OCI-LY1 (cell line): Measurements from ENCODE around the gene TMEM207.

Source experiments
- H2AFZ ChIP-seq: fragments of 200-600 bp; sonication (generic), shearing (Covaris generic); 2 replicates; pipeline ENCODE4 v1.6.0; 2014; ENCODE audit warnings: antibody characterized with exemption, mild to moderate bottlenecking, low read length
- H3F3A ChIP-seq: fragments of 200-600 bp; sonication (generic), shearing (Covaris generic); 2 replicates; pipeline ENCODE4 v1.6.0; 2014; ENCODE audit warnings: mild to moderate bottlenecking, antibody characterized with exemption, low read length, moderate library complexity; ENCODE audit not compliant: insufficient read depth
- H3K27ac ChIP-seq: fragments of 200-600 bp; sonication (generic); 2 replicates; pipeline ENCODE4 v1.5.1; 2014; ENCODE audit warnings: low read length, mixed run types, mild to moderate bottlenecking, low read depth; ENCODE audit not compliant: poor library complexity, severe bottlenecking
- H3K27me3 ChIP-seq: fragments of 200-600 bp; sonication (generic); 2 replicates; pipeline ENCODE4 v1.6.0; 2014; ENCODE audit warnings: antibody characterized with exemption, mild to moderate bottlenecking, low read length, moderate library complexity; ENCODE audit not compliant: insufficient read depth
- H3K36me3 ChIP-seq: fragments of 200-600 bp; sonication (generic); 2 replicates; pipeline ENCODE4 v1.6.1; 2014; ENCODE audit warnings: mild to moderate bottlenecking, antibody characterized with exemption, low read length, moderate library complexity, mixed read lengths; ENCODE audit not compliant: insufficient read depth
- H3K4me1 ChIP-seq: fragments of 200-600 bp; sonication (generic); 2 replicates; pipeline ENCODE4 v1.5.1; 2014; ENCODE audit warnings: mild to moderate bottlenecking, low read length, moderate library complexity; ENCODE audit not compliant: insufficient read depth, severe bottlenecking
- H3K4me2 ChIP-seq: fragments of 200-600 bp; sonication (generic), shearing (Covaris generic); 2 replicates; pipeline ENCODE4 v1.6.1; 2014; ENCODE audit warnings: low read length
- H3K4me3 ChIP-seq: fragments of 200-600 bp; sonication (generic); 2 replicates; pipeline ENCODE4 v1.5.1; 2014; ENCODE audit warnings: low read length, low read depth, mild to moderate bottlenecking, mixed read lengths; ENCODE audit not compliant: poor library complexity, severe bottlenecking
- H3K79me2 ChIP-seq: fragments of 200-600 bp; shearing (Covaris generic); 2 replicates; pipeline ENCODE4 v1.6.1; 2016; ENCODE audit warnings: mixed run types, low read length, mixed read lengths; ENCODE audit not compliant: insufficient read depth
- H3K9ac ChIP-seq: fragments of 200-600 bp; sonication (generic), shearing (Covaris generic); 2 replicates; pipeline ENCODE4 v1.6.1; 2014; ENCODE audit warnings: mild to moderate bottlenecking, low read length, mixed read lengths
- H3K9me2 ChIP-seq: fragments of 200-600 bp; sonication (generic), shearing (Covaris generic); 2 replicates; pipeline ENCODE4 v1.6.1; 2014; ENCODE audit warnings: low read depth, mild to moderate bottlenecking, low read length, mixed read lengths
- H3K9me3 ChIP-seq: fragments of 200-600 bp; shearing (Covaris generic); 2 replicates; pipeline ENCODE4 v1.6.1; 2014; ENCODE audit warnings: low read length, mixed read lengths
- H4K20me1 ChIP-seq: fragments of 200-600 bp; sonication (generic), shearing (Covaris generic); 2 replicates; pipeline ENCODE4 v1.6.0; 2016; ENCODE audit warnings: mild to moderate bottlenecking, low read length; ENCODE audit not compliant: insufficient read depth
- EZH2 ChIP-seq: fragments of 200-600 bp; sonication (generic), shearing (Covaris generic); IDR thresholded peaks from 2 replicates; pipeline ENCODE4 v1.8.0; 2017; ENCODE audit warnings: borderline replicate concordance, mixed run types, mild to moderate bottlenecking, antibody characterized with exemption, low read length, moderate library complexity, mixed read lengths
- TF ChIP-seq, protein P1 (sequence below): fragments of 200-600 bp; sonication (generic), shearing (Covaris generic); IDR thresholded peaks from 2 replicates; pipeline ENCODE4 v1.5.1; 2017; ENCODE audit warnings: mild to moderate bottlenecking, antibody characterized with exemption, low read length, moderate library complexity, mixed read lengths

The TMEM207 gene

DNA sequence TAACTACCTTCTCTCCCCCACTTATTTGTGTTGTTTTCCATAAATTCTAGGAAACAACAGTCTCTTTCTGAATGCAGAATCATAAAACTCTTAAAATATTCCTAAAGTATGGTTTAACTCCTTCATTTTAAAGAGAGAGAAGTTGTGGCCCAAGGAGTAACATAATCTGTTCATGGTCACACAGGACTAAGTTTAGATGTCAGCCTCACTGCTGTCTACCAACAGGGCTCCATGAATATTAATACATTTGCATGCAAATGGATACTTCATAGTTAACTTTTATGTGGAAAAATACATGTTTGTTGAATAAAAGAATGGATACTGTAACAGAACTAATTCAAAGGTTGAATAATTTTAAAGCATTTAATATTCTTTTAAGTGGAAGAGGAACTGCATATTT is 45.7 kb upstream of the TMEM207 start:
- H3K4me3 ChIP-seq = no peak overlapping the region
- TF ChIP-seq EZH2 = no peak
- TF ChIP-seq, protein P1, sequence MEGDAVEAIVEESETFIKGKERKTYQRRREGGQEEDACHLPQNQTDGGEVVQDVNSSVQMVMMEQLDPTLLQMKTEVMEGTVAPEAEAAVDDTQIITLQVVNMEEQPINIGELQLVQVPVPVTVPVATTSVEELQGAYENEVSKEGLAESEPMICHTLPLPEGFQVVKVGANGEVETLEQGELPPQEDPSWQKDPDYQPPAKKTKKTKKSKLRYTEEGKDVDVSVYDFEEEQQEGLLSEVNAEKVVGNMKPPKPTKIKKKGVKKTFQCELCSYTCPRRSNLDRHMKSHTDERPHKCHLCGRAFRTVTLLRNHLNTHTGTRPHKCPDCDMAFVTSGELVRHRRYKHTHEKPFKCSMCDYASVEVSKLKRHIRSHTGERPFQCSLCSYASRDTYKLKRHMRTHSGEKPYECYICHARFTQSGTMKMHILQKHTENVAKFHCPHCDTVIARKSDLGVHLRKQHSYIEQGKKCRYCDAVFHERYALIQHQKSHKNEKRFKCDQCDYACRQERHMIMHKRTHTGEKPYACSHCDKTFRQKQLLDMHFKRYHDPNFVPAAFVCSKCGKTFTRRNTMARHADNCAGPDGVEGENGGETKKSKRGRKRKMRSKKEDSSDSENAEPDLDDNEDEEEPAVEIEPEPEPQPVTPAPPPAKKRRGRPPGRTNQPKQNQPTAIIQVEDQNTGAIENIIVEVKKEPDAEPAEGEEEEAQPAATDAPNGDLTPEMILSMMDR = no peak
- H3F3A ChIP-seq = no peaks in the 10 kb centered on the region
- H3K27ac ChIP-seq = no peak overlapping the region
- H3K4me2 ChIP-seq = no peak overlapping the region
- no peaks in the 10 kb centered on the region for H4K20me1 ChIP-seq
- no peaks in the 10 kb centered on the region for H3K4me1 ChIP-seq
- H3K9me3 ChIP-seq = no peaks in the 10 kb centered on the region
- no peaks in the 10 kb centered on the region for H3K27me3 ChIP-seq
- no peak overlapping the region for H3K9ac ChIP-seq
- H2AFZ ChIP-seq = no peak overlapping the region
- no peaks in the 10 kb centered on the region; the same call in 1 of the 2 replicates for H3K9me2 ChIP-seq
- no peaks in the 10 kb centered on the region for H3K79me2 ChIP-seq
- no peaks in the 10 kb centered on the region for H3K36me3 ChIP-seq

DNA sequence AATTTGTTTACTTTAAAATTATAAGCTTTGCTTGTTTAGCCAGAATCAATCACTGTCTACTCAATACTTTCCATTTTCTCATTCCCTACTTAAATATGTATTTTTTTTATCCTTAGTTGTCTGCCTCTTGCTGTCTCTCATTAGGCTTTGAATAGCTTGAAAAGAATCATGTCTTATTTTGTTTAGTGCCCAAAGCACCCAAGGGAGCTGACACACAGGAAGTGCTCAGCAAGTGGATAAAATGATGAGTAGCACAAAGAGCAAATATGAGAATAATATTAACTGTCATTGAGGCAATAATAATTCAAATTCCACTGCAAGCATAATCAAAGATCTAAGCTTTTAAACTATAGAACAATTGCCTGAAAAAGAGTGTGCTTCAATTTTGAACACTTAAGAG is 45.2 kb upstream of the TMEM207 start:
- no peak overlapping the region for H3K9ac ChIP-seq
- no peaks in the 10 kb centered on the region for H3K79me2 ChIP-seq
- no peak overlapping the region for H3K4me3 ChIP-seq
- no peaks in the 10 kb centered on the region; the same call in 1 of the 2 replicates for H3K9me2 ChIP-seq
- no peaks in the 10 kb centered on the region for H3K4me1 ChIP-seq
- no peaks in the 10 kb centered on the region for H3F3A ChIP-seq
- H3K36me3 ChIP-seq = no peaks in the 10 kb centered on the region
- no peak overlapping the region for H2AFZ ChIP-seq
- no peak overlapping the region for H3K4me2 ChIP-seq
- H3K27ac ChIP-seq = no peak overlapping the region
- no peaks in the 10 kb centered on the region for H4K20me1 ChIP-seq
- H3K27me3 ChIP-seq = no peaks in the 10 kb centered on the region
- TF ChIP-seq, protein P1 = no peak
- TF ChIP-seq EZH2 = no peak
- no peaks in the 10 kb centered on the region for H3K9me3 ChIP-seq

DNA sequence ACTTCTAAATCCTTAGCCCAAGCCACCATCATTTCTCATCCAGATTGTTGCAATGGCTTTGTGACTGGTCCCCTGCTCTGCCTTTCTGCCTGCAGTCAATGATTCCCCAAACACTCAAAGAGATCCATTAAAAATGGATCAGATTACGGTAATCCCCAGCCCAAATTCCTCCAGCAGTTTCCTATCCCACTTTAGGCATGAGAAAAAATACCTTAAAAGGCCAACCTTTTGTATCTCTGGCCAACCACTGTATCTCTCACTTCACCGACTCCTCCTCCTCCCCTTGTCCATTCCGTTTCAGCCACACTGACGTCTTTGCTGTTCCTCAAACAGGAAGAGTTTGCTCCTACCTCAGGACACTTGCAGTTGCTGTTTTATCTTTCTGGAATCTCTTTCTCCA is 43.3 kb upstream of the TMEM207 start:
- Histone ChIP-seq H3K4me1 (no peaks in the 10 kb centered on the region), H2AFZ (no peak overlapping the region), H3K4me2 (no peak overlapping the region), H3K4me3 (no peak overlapping the region), H3K9me3 (no peaks in the 10 kb centered on the region), H3K9me2 (no peaks in the 10 kb centered on the region; the same call in 1 of the 2 replicates), H3K36me3 (no peaks in the 10 kb centered on the region), H3K79me2 (no peaks in the 10 kb centered on the region), H3K27me3 (no peaks in the 10 kb centered on the region), H4K20me1 (no peaks in the 10 kb centered on the region), H3K9ac (no peak overlapping the region), H3F3A (no peaks in the 10 kb centered on the region), H3K27ac (no peak overlapping the region)
- TF ChIP-seq, protein P1 = no peak
- no peak for TF ChIP-seq EZH2
